DOHH2 (cell line): ENCODE data around the gene PPM1G.

Experiments used
- H3F3A ChIP-seq: fragments of 200-600 bp; sonication (generic), shearing (Covaris generic); 2 replicates; pipeline ENCODE4 v1.6.0; 2016; ENCODE audit warnings: antibody characterized with exemption, mild to moderate bottlenecking; ENCODE audit not compliant: control insufficient read depth, insufficient read depth
- H3K27ac ChIP-seq: fragments of 200-600 bp; sonication (generic); 2 replicates; pipeline ENCODE4 v1.5.1; 2014; ENCODE audit warnings: low read depth, mild to moderate bottlenecking, low read length, moderate library complexity
- H3K27me3 ChIP-seq: fragments of 200-600 bp; sonication (generic); 2 replicates; pipeline ENCODE4 v1.6.1; 2014; ENCODE audit warnings: mild to moderate bottlenecking, low read length, mixed read lengths; ENCODE audit not compliant: control insufficient read depth
- H3K36me3 ChIP-seq: fragments of 200-600 bp; sonication (generic); 2 replicates; pipeline ENCODE4 v1.6.1; 2014; ENCODE audit warnings: mild to moderate bottlenecking, low read length, moderate library complexity, mixed read lengths; ENCODE audit not compliant: control insufficient read depth
- H3K4me1 ChIP-seq: fragments of 200-600 bp; sonication (generic); 2 replicates; pipeline ENCODE4 v1.6.1; 2014; ENCODE audit warnings: mild to moderate bottlenecking, low read length, mixed read lengths; ENCODE audit not compliant: control insufficient read depth
- H3K4me2 ChIP-seq: fragments of 200-600 bp; sonication (generic); 2 replicates; pipeline ENCODE4 v1.6.0; 2014; ENCODE audit warnings: mild to moderate bottlenecking, low read length, moderate library complexity
- H3K4me3 ChIP-seq: fragments of 200-600 bp; sonication (generic); 2 replicates; pipeline ENCODE4 v1.5.1; 2014; ENCODE audit warnings: mild to moderate bottlenecking, low read length, mixed read lengths
- H3K79me2 ChIP-seq: fragments of 200-600 bp; sonication (generic); 2 replicates; pipeline ENCODE4 v1.6.1; 2014; ENCODE audit warnings: mild to moderate bottlenecking, low read length, mixed read lengths; ENCODE audit not compliant: control insufficient read depth
- H3K9me2 ChIP-seq: fragments of 200-600 bp; sonication (generic); replicated peaks from 2 replicates; pipeline ENCODE4 v1.6.1; 2014; ENCODE audit warnings: mild to moderate bottlenecking, low read length, mixed read lengths; ENCODE audit not compliant: control insufficient read depth
- H3K9me3 ChIP-seq: fragments of 200-600 bp; sonication (generic); 2 replicates; pipeline ENCODE4 v1.6.1; 2014; ENCODE audit warnings: antibody characterized with exemption, low read length, mixed read lengths; ENCODE audit not compliant: control insufficient read depth, insufficient read depth
- H4K20me1 ChIP-seq: fragments of 200-600 bp; sonication (generic); 2 replicates; pipeline ENCODE4 v1.6.0; 2014; ENCODE audit warnings: low read depth, mild to moderate bottlenecking, antibody characterized with exemption, low read length, moderate library complexity; ENCODE audit not compliant: control insufficient read depth, insufficient read depth
- EZH2phosphoT487 ChIP-seq: fragments of 200-600 bp; sonication (generic); IDR thresholded peaks from 2 replicates; pipeline ENCODE4 v1.6.1; 2017; ENCODE audit warnings: borderline replicate concordance, mild to moderate bottlenecking, antibody characterized with exemption, low read length, moderate library complexity, mixed read lengths
- TF ChIP-seq, protein P1 (sequence below): fragments of 200-600 bp; sonication (generic); IDR thresholded peaks from one replicate; pipeline ENCODE4 v1.5.1; 2014; ENCODE audit warnings: antibody characterized with exemption, mild to moderate bottlenecking, low read depth, low read length; ENCODE audit not compliant: poor library complexity, severe bottlenecking

The PPM1G gene

DNA sequence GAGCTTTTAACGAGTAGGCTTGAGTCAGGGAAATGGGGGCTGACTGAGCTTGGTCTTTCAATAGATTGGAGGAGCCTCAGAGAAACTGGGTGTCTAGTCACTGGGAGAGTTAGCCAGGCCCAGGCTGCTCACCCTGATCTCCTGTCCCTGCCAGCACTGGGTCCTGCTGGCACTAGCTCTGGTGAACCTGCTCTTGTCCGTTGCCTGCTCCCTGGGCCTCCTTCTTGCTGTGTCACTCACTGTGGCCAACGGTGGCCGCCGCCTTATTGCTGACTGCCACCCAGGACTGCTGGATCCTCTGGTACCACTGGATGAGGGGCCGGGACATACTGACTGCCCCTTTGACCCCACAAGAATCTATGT, 33.5 kb upstream of the PPM1G start:
- Histone ChIP-seq H3K4me1 (no peaks in the 10 kb centered on the region), H3K9me2 (no peaks in the 10 kb centered on the region), H3K27ac (no peak overlapping the region), H3K9me3 (no peaks in the 10 kb centered on the region), H3K27me3 (no peaks in the 10 kb centered on the region), H3K36me3 (peaks cover 33% of the 10 kb centered on the region), H3K4me2 (no peak overlapping the region), H3F3A (no peaks in the 10 kb centered on the region), H4K20me1 (no peaks in the 10 kb centered on the region), H3K79me2 (no peaks in the 10 kb centered on the region), H3K4me3 (no peak overlapping the region)
- TF ChIP-seq EZH2phosphoT487 = no peak
- TF ChIP-seq, protein P1, sequence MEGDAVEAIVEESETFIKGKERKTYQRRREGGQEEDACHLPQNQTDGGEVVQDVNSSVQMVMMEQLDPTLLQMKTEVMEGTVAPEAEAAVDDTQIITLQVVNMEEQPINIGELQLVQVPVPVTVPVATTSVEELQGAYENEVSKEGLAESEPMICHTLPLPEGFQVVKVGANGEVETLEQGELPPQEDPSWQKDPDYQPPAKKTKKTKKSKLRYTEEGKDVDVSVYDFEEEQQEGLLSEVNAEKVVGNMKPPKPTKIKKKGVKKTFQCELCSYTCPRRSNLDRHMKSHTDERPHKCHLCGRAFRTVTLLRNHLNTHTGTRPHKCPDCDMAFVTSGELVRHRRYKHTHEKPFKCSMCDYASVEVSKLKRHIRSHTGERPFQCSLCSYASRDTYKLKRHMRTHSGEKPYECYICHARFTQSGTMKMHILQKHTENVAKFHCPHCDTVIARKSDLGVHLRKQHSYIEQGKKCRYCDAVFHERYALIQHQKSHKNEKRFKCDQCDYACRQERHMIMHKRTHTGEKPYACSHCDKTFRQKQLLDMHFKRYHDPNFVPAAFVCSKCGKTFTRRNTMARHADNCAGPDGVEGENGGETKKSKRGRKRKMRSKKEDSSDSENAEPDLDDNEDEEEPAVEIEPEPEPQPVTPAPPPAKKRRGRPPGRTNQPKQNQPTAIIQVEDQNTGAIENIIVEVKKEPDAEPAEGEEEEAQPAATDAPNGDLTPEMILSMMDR = no peak

DNA sequence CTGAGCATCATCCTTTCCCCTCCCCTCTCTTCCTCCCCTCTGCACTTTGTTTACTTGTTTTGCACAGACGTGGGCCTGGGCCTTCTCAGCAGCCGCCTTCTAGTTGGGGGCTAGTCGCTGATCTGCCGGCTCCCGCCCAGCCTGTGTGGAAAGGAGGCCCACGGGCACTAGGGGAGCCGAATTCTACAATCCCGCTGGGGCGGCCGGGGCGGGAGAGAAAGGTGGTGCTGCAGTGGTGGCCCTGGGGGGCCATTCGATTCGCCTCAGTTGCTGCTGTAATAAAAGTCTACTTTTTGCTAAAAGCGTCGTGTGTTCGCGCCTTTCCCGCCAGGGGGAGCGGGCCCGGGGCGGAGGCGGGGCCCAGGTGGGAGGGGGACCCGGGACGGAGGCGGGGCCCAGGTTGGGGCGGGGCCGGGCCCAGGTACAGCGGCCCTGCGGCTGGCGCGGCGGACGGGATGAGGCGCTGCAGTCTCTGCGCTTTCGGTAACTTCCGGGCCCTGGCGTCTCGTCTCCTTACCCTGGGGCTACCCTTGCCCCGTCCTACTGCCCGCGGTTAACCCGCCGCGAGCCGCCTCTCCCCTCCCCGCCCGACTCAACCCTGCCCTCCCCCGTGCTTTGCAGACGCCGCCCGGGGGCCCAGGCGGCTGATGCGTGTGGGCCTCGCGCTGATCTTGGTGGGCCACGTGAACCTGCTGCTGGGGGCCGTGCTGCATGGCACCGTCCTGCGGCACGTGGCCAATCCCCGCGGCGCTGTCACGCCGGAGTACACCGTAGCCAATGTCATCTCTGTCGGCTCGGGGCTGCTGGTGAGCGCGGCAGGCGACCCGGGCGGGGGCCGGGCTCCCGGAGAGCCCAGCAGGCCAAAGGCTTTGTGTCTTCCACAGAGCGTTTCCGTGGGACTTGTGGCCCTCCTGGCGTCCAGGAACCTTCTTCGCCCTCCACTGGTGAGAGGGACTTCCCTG, 32.8 kb upstream of the PPM1G start, which contains the start of gene KRTCAP3:
Gene KRTCAP3 (plus strand): TSS at position 424 of the 962 bp plus-strand sequence. CDS start 32 bp downstream, at position 456.
- no peaks in the 10 kb centered on the region for H3K4me1 ChIP-seq
- peaks cover 35% of the 10 kb centered on the region for H3K36me3 ChIP-seq
- no peak within 1 kb of the TSS for H3K4me2 ChIP-seq

GRCh38 chr2:27441226-27441926, 32.0 kb upstream of the PPM1G start:
- Histone ChIP-seq H3F3A (no peaks in the 10 kb centered on the region), H3K27ac (no peak overlapping the region), H4K20me1 (no peaks in the 10 kb centered on the region), H3K36me3 (peaks cover 44% of the 10 kb centered on the region), H3K9me3 (no peaks in the 10 kb centered on the region), H3K79me2 (no peaks in the 10 kb centered on the region), H3K4me1 (no peaks in the 10 kb centered on the region), H3K4me3 (no peak overlapping the region), H3K9me2 (no peaks in the 10 kb centered on the region), H3K27me3 (no peaks in the 10 kb centered on the region), H3K4me2 (no peak overlapping the region)
- TF ChIP-seq, protein P1 = no peak
- TF ChIP-seq EZH2phosphoT487 = no peak

More for the DNA sequence above, 32.8 kb upstream of the PPM1G start, which contains the start of gene KRTCAP3:
- Histone ChIP-seq H4K20me1 (no peaks in the 10 kb centered on the region), H3K27me3 (no peaks in the 10 kb centered on the region), H3K9me2 (no peaks in the 10 kb centered on the region), H3K4me3 (no peak within 1 kb of the TSS), H3K79me2 (no peaks in the 10 kb centered on the region), H3F3A (no peaks in the 10 kb centered on the region), H3K9me3 (no peaks in the 10 kb centered on the region), H3K27ac (no peak within 1 kb of the TSS)
- TF ChIP-seq EZH2phosphoT487 = no peak
- TF ChIP-seq, protein P1 = no peak
